ENCODE measurements around the gene DDX10.

DDX10 gene

DNA sequence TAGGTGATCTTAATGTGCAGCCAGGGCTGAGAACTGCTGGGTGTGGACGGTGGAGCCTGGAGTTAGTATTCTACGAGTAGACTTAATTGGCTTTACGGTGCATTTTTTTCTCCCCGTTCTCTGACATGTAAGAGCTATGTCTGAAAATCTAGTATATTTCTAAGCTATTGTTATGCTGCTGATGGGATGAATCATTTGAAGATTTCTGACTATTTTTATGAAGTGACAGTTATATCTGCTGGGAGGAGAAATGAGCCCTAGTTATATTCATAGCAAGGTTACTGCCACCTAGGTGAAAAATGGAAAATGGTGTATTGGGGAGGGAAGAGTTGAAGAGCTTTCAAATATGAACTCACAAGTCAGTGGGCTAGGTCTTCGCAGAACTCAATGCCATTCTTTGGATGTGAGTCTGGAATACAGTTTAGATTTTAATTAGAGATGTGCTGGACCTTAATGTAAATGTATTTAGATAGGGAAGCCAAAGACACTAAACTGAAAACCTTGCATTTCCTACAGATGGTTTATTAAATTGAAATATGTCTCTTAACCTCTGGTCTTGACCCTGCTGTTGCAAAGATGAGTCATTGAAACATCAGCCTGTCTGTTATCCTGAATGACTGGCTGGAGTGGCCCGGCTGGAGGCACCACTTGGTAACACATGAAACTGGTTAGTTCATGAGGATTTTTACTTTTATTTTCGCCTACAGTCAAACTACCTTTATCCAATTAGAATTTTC, 293.7 kb downstream of the DDX10 start:
- no peak overlapping the region for H3K4me3 ChIP-seq (ENCODE audit: low read depth, low read length)
- DNase-seq (ENCODE audit: low read depth) = peak; percentile 59
- TF ChIP-seq, protein P1, sequence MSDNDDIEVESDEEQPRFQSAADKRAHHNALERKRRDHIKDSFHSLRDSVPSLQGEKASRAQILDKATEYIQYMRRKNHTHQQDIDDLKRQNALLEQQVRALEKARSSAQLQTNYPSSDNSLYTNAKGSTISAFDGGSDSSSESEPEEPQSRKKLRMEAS (IDR thresholded peaks at IDR 0.05; ENCODE audit: low read depth, low read length) = no peak
- TF ChIP-seq POLR2A (IDR thresholded peaks at IDR 0.05; ENCODE audit: extremely low read depth, insufficient read length) (no peak), CTCF (IDR thresholded peaks at IDR 0.05; ENCODE audit: low read depth, low read length) (no peak), MYC (IDR thresholded peaks at IDR 0.05; ENCODE audit: low read depth, low read length) (no peak)

GRCh38 chr11:108959105-108959761, 294.4 kb downstream of the DDX10 start:
- TF ChIP-seq, protein P1 (IDR thresholded peaks at IDR 0.05; ENCODE audit: low read depth, low read length) = no peak
- TF ChIP-seq MYC (IDR thresholded peaks at IDR 0.05; ENCODE audit: low read depth, low read length) = no peak
- TF ChIP-seq POLR2A (IDR thresholded peaks at IDR 0.05; ENCODE audit: extremely low read depth, insufficient read length) = no peak
- TF ChIP-seq CTCF (IDR thresholded peaks at IDR 0.05; ENCODE audit: low read depth, low read length) = no peak
- H3K4me3 ChIP-seq (ENCODE audit: low read depth, low read length) = no peak overlapping the region
- DNase-seq (ENCODE audit: low read depth) = no peak

DNA sequence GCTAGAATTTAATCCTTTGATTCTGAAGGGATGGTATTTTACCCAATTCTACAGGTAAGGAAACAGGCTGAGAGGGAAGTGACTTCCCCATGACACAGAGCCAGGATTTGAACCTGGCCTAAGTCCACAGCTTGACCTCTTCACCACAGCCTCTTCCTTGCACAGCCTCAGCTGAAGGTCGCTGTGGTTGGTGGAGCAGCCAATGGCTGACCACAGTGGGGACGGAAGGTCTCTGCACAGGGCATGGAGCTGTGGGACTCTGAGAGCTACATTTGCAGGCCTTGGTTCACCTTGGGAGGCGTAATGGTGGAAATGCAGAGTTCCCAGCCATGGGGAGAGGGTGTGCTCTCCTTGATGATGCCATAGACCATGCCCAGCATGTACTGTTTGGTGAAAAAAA, 295.0 kb downstream of the DDX10 start:
- H3K4me3 ChIP-seq (ENCODE audit: low read depth, low read length) = no peak overlapping the region
- TF ChIP-seq MYC (IDR thresholded peaks at IDR 0.05; ENCODE audit: low read depth, low read length) (no peak), CTCF (IDR thresholded peaks at IDR 0.05; ENCODE audit: low read depth, low read length) (no peak), POLR2A (IDR thresholded peaks at IDR 0.05; ENCODE audit: extremely low read depth, insufficient read length) (no peak)
- TF ChIP-seq, protein P1 (IDR thresholded peaks at IDR 0.05; ENCODE audit: low read depth, low read length) = no peak
- no peak for DNase-seq (ENCODE audit: low read depth)

- no peak for DNase-seq (ENCODE audit: low read depth)
- TF ChIP-seq, protein P1 (IDR thresholded peaks at IDR 0.05; ENCODE audit: low read depth, low read length) = no peak
- TF ChIP-seq MYC (IDR thresholded peaks at IDR 0.05; ENCODE audit: low read depth, low read length) (no peak), POLR2A (IDR thresholded peaks at IDR 0.05; ENCODE audit: extremely low read depth, insufficient read length) (no peak), CTCF (IDR thresholded peaks at IDR 0.05; ENCODE audit: low read depth, low read length) (no peak)
- H3K4me3 ChIP-seq (ENCODE audit: low read depth, low read length) = no peak overlapping the region
Observed at GRCh38 chr11:108960501-108960900, 295.6 kb downstream of the DDX10 start.

DNA sequence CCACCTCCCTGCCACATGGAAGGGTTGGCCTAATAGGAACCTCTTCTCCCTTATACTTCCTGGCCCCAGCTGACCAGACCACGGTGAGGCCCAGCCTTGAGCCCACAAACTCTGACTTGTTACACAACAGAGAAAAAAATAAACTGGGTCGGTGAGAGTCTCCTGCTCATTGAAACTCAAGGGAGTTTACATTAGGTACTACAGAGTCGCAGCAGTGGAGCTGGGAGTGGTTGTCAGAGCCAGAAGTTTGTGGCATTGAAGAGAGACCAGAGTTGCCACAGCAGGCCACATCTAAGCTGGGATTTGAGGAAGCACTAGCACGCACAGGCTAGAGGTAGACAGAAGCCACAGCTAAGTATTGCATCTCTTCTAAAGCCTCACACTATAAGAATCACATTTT, 296.2 kb downstream of the DDX10 start:
- TF ChIP-seq, protein P1 (IDR thresholded peaks at IDR 0.05; ENCODE audit: low read depth, low read length) = no peak
- TF ChIP-seq CTCF (IDR thresholded peaks at IDR 0.05; ENCODE audit: low read depth, low read length) (no peak), MYC (IDR thresholded peaks at IDR 0.05; ENCODE audit: low read depth, low read length) (no peak), POLR2A (IDR thresholded peaks at IDR 0.05; ENCODE audit: extremely low read depth, insufficient read length) (no peak)
- no peak overlapping the region for H3K4me3 ChIP-seq (ENCODE audit: low read depth, low read length)
- DNase-seq (ENCODE audit: low read depth) = peak; percentile 71

Data from NB4 (cell line).